ENCODE measurements around the gene PNPLA2. TPM values are rescaled to one million over a fixed set of nuclear protein-coding genes. Genes with fewer than 3 reads are reported as not detected.

PNPLA2 gene
- total RNA-seq, 1 experiment from 2014 or later, result 93.6 TPM

- peak in 1 of 2 experiments; percentile 30 for DNase-seq
- Mint-ChIP-seq H3K4me3 (ENCODE audit: unreplicated experiment) (no peak overlapping the region), H3K27me3 (ENCODE audit: insufficient read depth, unreplicated experiment) (no peaks in the 10 kb centered on the region), H3K9me3 (ENCODE audit: unreplicated experiment) (no peaks in the 10 kb centered on the region), H3K36me3 (ENCODE audit: insufficient read depth, unreplicated experiment) (peaks cover 46% of the 10 kb centered on the region), H3K4me1 (ENCODE audit: low read depth, unreplicated experiment) (no peaks in the 10 kb centered on the region), H3K27ac (ENCODE audit: unreplicated experiment) (no peak overlapping the region)
- no TSS peak for BruUV-seq (replicated peaks)
- intact Hi-C loops (cut with micrococcal nuclease; ENCODE audit: unreplicated experiment), result no loop called here
- ChIA-PET CTCF (no interaction called here), POLR2A (no interaction called here)
- H3K36me3 ChIP-seq (ENCODE audit: control insufficient read depth, insufficient read depth, low read length), result peaks cover 4% of the 10 kb centered on the region
- H3K4me3 ChIP-seq (ENCODE audit: low read depth, low read length), result no peak overlapping the region
- no peaks in the 10 kb centered on the region for H3K27me3 ChIP-seq (replicated peaks; ENCODE audit: control insufficient read depth, insufficient read depth, low read length)
- H3K4me1 ChIP-seq, result peaks cover 11% of the 10 kb centered on the region
- no peaks in the 10 kb centered on the region for H3K9me3 ChIP-seq
- TF ChIP-seq CTCF (IDR thresholded peaks at IDR 0.05; ENCODE audit: insufficient read depth in 1 of 2, low read depth in 1 of 2, low read length in 1 of 2, severe bottlenecking in 1 of 2, unreplicated experiment in 1 of 2), result no peak
These were observed 45.3 kb upstream of the PNPLA2 start for GRCh38 chr11:773425-773824.

- no peak for DNase-seq
- Mint-ChIP-seq H3K27me3 (ENCODE audit: insufficient read depth, unreplicated experiment) (no peaks in the 10 kb centered on the region), H3K27ac (ENCODE audit: unreplicated experiment) (no peak overlapping the region), H3K36me3 (ENCODE audit: insufficient read depth, unreplicated experiment) (peaks cover 45% of the 10 kb centered on the region), H3K4me3 (ENCODE audit: unreplicated experiment) (no peak overlapping the region), H3K4me1 (ENCODE audit: low read depth, unreplicated experiment) (no peaks in the 10 kb centered on the region), H3K9me3 (ENCODE audit: unreplicated experiment) (no peaks in the 10 kb centered on the region)
- no peak overlapping the region for H3K4me3 ChIP-seq (ENCODE audit: low read depth, low read length)
- peaks cover 13% of the 10 kb centered on the region for H3K4me1 ChIP-seq
- no TSS peak for BruUV-seq (replicated peaks)
- H3K27me3 ChIP-seq (replicated peaks; ENCODE audit: control insufficient read depth, insufficient read depth, low read length), result no peaks in the 10 kb centered on the region
- ChIA-PET POLR2A (no interaction called here), CTCF (no interaction called here)
- H3K9me3 ChIP-seq, result no peaks in the 10 kb centered on the region
- H3K36me3 ChIP-seq (ENCODE audit: control insufficient read depth, insufficient read depth, low read length), result peaks cover 4% of the 10 kb centered on the region
- intact Hi-C loops (cut with micrococcal nuclease; ENCODE audit: unreplicated experiment), result no loop called here
- no peak for TF ChIP-seq CTCF (IDR thresholded peaks at IDR 0.05; ENCODE audit: insufficient read depth in 1 of 2, low read depth in 1 of 2, low read length in 1 of 2, severe bottlenecking in 1 of 2, unreplicated experiment in 1 of 2)
These were observed 44.9 kb upstream of the PNPLA2 start for GRCh38 chr11:773830-774229.

GRCh38 chr11:774873-775592, 43.7 kb upstream of the PNPLA2 start:
- H3K4me3 Mint-ChIP-seq (ENCODE audit: unreplicated experiment), result peak overlapping the region; percentile 80
- intact Hi-C loops (cut with micrococcal nuclease; ENCODE audit: unreplicated experiment), result no loop called here
- Histone ChIP-seq H3K27me3 (replicated peaks; ENCODE audit: control insufficient read depth, insufficient read depth, low read length) (no peaks in the 10 kb centered on the region), H3K9me3 (no peaks in the 10 kb centered on the region), H3K36me3 (ENCODE audit: control insufficient read depth, insufficient read depth, low read length) (peaks cover 3% of the 10 kb centered on the region), H3K4me1 (peaks cover 13% of the 10 kb centered on the region), H3K4me3 (ENCODE audit: low read depth, low read length) (no peak overlapping the region)
- peaks cover 44% of the 10 kb centered on the region for H3K36me3 Mint-ChIP-seq (ENCODE audit: insufficient read depth, unreplicated experiment)
- no peak overlapping the region for H3K27ac Mint-ChIP-seq (ENCODE audit: unreplicated experiment)
- no peaks in the 10 kb centered on the region for H3K9me3 Mint-ChIP-seq (ENCODE audit: unreplicated experiment)
- BruUV-seq (replicated peaks), result no TSS peak
- ChIA-PET CTCF (interaction anchor here (0.6 to 0.8 kb wide), 2 partner anchors 69 to 71 kb away, joined by 4 to 7 read pairs; no protein-coding TSS in a partner anchor), POLR2A (no interaction called here)
- H3K4me1 Mint-ChIP-seq (ENCODE audit: low read depth, unreplicated experiment), result no peaks in the 10 kb centered on the region
- peak in 1 of 2 experiments; percentile 28 for DNase-seq
- no peaks in the 10 kb centered on the region for H3K27me3 Mint-ChIP-seq (ENCODE audit: insufficient read depth, unreplicated experiment)
- no peak for TF ChIP-seq CTCF (IDR thresholded peaks at IDR 0.05; ENCODE audit: insufficient read depth in 1 of 2, low read depth in 1 of 2, low read length in 1 of 2, severe bottlenecking in 1 of 2, unreplicated experiment in 1 of 2)
